HL-60 (cell line): ENCODE results near the gene MPP3.

ENCODE experiments used
- DNase-seq, 2 experiments: peaks; one replicate each; pipeline ENCODE4 v3.0.0-alpha.2; 2010 to 2020; ENCODE audit warnings: low read depth in 1 of 2, low spot score in 1 of 2
- H3K27ac ChIP-seq: fragments of 250-450 bp; sonication (Bioruptor Pico); replicated peaks from 2 replicates; pipeline ENCODE4 v1.5.1; 2020; ENCODE audit warnings: mild to moderate bottlenecking, moderate library complexity
- H3K27me3 ChIP-seq: fragments of 250-450 bp; sonication (Bioruptor Pico); 2 replicates; pipeline ENCODE4 v1.5.1; 2021; ENCODE audit warnings: mild to moderate bottlenecking, moderate library complexity; ENCODE audit not compliant: insufficient read depth, poor library complexity, severe bottlenecking
- H3K4me3 ChIP-seq: replicated peaks from 2 replicates; pipeline ENCODE4 v1.5.1; 2011; ENCODE audit warnings: mild to moderate bottlenecking, control low read depth, low read length; ENCODE audit not compliant: insufficient read depth
- CTCF ChIP-seq: IDR thresholded peaks from one replicate; pipeline ENCODE4 v1.5.1; 2011; ENCODE audit warnings: low read length, control low read depth, inconsistent platforms; ENCODE audit not compliant: insufficient read depth
- GABPA ChIP-seq: IDR thresholded peaks from 2 replicates; pipeline ENCODE4 v1.6.1; 2012; ENCODE audit warnings: low read depth
- POLR2AphosphoS5 ChIP-seq: IDR thresholded peaks from 2 replicates; pipeline ENCODE4 v1.6.1; 2012; ENCODE audit warnings: low read depth
- REST ChIP-seq: IDR thresholded peaks from 2 replicates; pipeline ENCODE4 v1.6.1; 2012; ENCODE audit warnings: low read depth; ENCODE audit not compliant: insufficient replicate concordance
- SPI1 ChIP-seq: IDR thresholded peaks from 2 replicates; pipeline ENCODE4 v1.6.1; 2012; ENCODE audit warnings: low read depth, mild to moderate bottlenecking, borderline replicate concordance

The MPP3 gene

GRCh38 chr17:43857957-43858600, 25.1 kb upstream of the MPP3 start:
- TF ChIP-seq SPI1, result no peak
- TF ChIP-seq REST, result no peak
- TF ChIP-seq POLR2AphosphoS5, result no peak
- TF ChIP-seq CTCF, result no peak
- TF ChIP-seq GABPA, result no peak
- Histone ChIP-seq H3K27ac (no peak overlapping the region), H3K4me3 (no peak overlapping the region), H3K27me3 (peaks cover 5% of the 10 kb centered on the region)
- DNase-seq, result no peak

GRCh38 chr17:43857141-43857540, 24.2 kb upstream of the MPP3 start:
- TF ChIP-seq POLR2AphosphoS5 (no peak), CTCF (no peak), SPI1 (no peak), GABPA (no peak), REST (no peak)
- Histone ChIP-seq H3K27ac (no peak overlapping the region), H3K27me3 (peaks cover 5% of the 10 kb centered on the region), H3K4me3 (no peak overlapping the region)
- DNase-seq, result no peak

GRCh38 chr17:43856141-43856540, 23.2 kb upstream of the MPP3 start:
- Histone ChIP-seq H3K4me3 (no peak overlapping the region), H3K27me3 (peaks cover 5% of the 10 kb centered on the region), H3K27ac (no peak overlapping the region)
- TF ChIP-seq POLR2AphosphoS5 (no peak), CTCF (no peak), REST (no peak), GABPA (no peak), SPI1 (no peak)
- DNase-seq, result no peak
